Ishikawa (cell line): ENCODE measurements around the gene DNASE1L2.

Experiments
- CEBPB ChIP-seq: IDR thresholded peaks from 2 replicates; pipeline ENCODE4 v1.6.1; 2012
- CREB1 ChIP-seq: IDR thresholded peaks from 2 replicates; pipeline ENCODE4 v1.6.1; 2012; ENCODE audit warnings: low read depth
- EGR1 ChIP-seq: IDR thresholded peaks from 2 replicates; pipeline ENCODE4 v1.6.1; 2012
- EP300 ChIP-seq: IDR thresholded peaks from 2 replicates; pipeline ENCODE4 v1.6.1; 2012; ENCODE audit warnings: borderline replicate concordance
- FOXM1 ChIP-seq: IDR thresholded peaks from 2 replicates; pipeline ENCODE4 v1.6.1; 2012; ENCODE audit warnings: low read depth, borderline replicate concordance
- MAX ChIP-seq: IDR thresholded peaks from 2 replicates; pipeline ENCODE4 v1.6.1; 2012
- NFIC ChIP-seq: IDR thresholded peaks from 2 replicates; pipeline ENCODE4 v1.6.1; 2012
- RAD21 ChIP-seq: IDR thresholded peaks from 2 replicates; pipeline ENCODE4 v1.6.1; 2012; ENCODE audit warnings: low read depth
- REST ChIP-seq: IDR thresholded peaks from 2 replicates; pipeline ENCODE4 v1.6.1; 2012; ENCODE audit warnings: low read depth, mild to moderate bottlenecking
- TAF1 ChIP-seq: IDR thresholded peaks from 2 replicates; pipeline ENCODE4 v1.6.1; 2012; ENCODE audit warnings: low read depth, mild to moderate bottlenecking
- TCF12 ChIP-seq: IDR thresholded peaks from 2 replicates; pipeline ENCODE4 v1.6.1; 2012; ENCODE audit warnings: low read depth
- TEAD4 ChIP-seq: IDR thresholded peaks from 2 replicates; pipeline ENCODE4 v1.6.1; 2012
- YY1 ChIP-seq: IDR thresholded peaks from 2 replicates; pipeline ENCODE4 v1.6.1; 2012; ENCODE audit warnings: low read depth
- ZBTB7A ChIP-seq: IDR thresholded peaks from 2 replicates; pipeline ENCODE4 v1.6.1; 2012; ENCODE audit warnings: low read depth
- TF ChIP-seq, protein P1 (sequence below): IDR thresholded peaks from 2 replicates; pipeline ENCODE4 v1.6.1; 2012

The DNASE1L2 gene

DNA sequence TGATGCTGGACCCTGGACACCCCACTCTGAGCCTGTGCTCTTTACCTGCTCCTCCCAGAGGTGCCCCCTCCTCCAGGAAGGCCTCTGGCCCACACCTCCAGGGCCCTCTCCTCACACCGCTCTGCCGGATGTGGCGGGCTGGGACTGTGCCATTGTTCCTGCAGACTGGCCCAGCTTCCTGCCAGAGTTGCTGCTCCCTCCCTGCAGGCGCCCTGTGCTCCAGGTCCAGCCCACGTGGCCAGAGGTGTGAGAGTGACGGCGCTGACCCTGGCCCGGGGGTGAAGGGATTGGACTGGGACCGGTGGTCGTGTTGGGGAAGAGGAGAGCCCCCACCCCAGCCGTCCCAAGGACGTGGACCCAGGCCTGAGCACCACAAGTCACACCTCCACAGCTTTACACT, 7.2 kb upstream of the DNASE1L2 start:
- no peak for TF ChIP-seq FOXM1
- TF ChIP-seq TCF12: no peak
- TF ChIP-seq REST: no peak
- TF ChIP-seq EP300: no peak
- TF ChIP-seq MAX: no peak
- no peak for TF ChIP-seq TAF1
- no peak for TF ChIP-seq CREB1
- no peak for TF ChIP-seq EGR1
- TF ChIP-seq NFIC: no peak
- TF ChIP-seq ZBTB7A: no peak
- TF ChIP-seq RAD21: no peak
- no peak for TF ChIP-seq CEBPB
- no peak for TF ChIP-seq YY1
- TF ChIP-seq TEAD4: no peak
- TF ChIP-seq, protein P1, sequence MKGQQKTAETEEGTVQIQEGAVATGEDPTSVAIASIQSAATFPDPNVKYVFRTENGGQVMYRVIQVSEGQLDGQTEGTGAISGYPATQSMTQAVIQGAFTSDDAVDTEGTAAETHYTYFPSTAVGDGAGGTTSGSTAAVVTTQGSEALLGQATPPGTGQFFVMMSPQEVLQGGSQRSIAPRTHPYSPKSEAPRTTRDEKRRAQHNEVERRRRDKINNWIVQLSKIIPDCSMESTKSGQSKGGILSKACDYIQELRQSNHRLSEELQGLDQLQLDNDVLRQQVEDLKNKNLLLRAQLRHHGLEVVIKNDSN: no peak

GRCh38 chr16:2229632-2230250, 6.5 kb upstream of the DNASE1L2 start:
- TF ChIP-seq NFIC (no peak), TCF12 (no peak), RAD21 (no peak), TAF1 (no peak), EGR1 (no peak), CREB1 (no peak), MAX (no peak), YY1 (no peak), TEAD4 (no peak), EP300 (no peak), FOXM1 (no peak), ZBTB7A (no peak), REST (no peak), CEBPB (no peak)
- TF ChIP-seq, protein P1: no peak

DNA sequence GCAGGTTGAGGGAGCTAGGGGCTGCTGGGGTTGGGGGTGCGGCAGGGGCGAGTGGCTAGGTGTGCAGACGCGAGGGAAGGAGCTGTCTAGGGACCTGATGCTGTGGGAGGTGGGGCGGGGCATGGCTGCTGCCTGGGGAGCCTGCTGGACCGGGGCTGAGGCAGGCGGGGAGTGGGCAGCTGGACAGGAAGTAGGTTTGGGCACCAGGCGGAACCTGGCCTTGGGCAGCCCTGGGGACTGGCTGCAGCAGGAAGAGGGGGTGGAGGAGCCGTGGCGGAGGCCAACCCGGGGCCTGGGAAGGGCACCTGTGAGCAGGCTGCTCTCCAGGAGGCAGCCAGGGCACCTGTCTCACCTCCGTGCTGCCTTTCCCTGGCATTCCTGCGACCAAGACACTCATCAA, 5.9 kb upstream of the DNASE1L2 start:
- no peak for TF ChIP-seq RAD21

- TF ChIP-seq MAX (no peak), YY1 (no peak), ZBTB7A (no peak), TAF1 (no peak), NFIC (no peak)
Measured at GRCh38 chr16:2231016-2231931, 5.0 kb upstream of the DNASE1L2 start.

- TF ChIP-seq REST (no peak), TAF1 (no peak), EP300 (no peak), TEAD4 (no peak), RAD21 (no peak), MAX (no peak)
- TF ChIP-seq, protein P1: no peak
Measured at GRCh38 chr16:2232094-2232990, 3.9 kb upstream of the DNASE1L2 start.
